Gastrocnemius medialis (tissue), 4 donors: ENCODE measurements around the gene HOXD10.

Source experiments
- POLR2A ChIP-seq, 2 donors: fragments of 450-650 bp; IDR thresholded peaks; one replicate each; pipeline ENCODE4 v1.6.1; 2017; ENCODE audit warnings: antibody characterized with exemption in 2 of 2, mild to moderate bottlenecking in 2 of 2, moderate library complexity in 2 of 2
- TF ChIP-seq, protein P1 (sequence below), 5 experiments: fragments of 450-650 bp in 3 of 5; fragments of 200-600 bp in 2 of 5; sonication (generic) in 2 of 5; IDR thresholded peaks in 4 of 5; conservative IDR thresholded peaks in 1 of 5; 1 replicate in 4 of 5; 2 replicates in 1 of 5; pipeline ENCODE4 v1.5.1; 2016 to 2019; ENCODE audit warnings: antibody characterized with exemption in 5 of 5, mild to moderate bottlenecking in 3 of 5, moderate library complexity in 3 of 5

DNA sequence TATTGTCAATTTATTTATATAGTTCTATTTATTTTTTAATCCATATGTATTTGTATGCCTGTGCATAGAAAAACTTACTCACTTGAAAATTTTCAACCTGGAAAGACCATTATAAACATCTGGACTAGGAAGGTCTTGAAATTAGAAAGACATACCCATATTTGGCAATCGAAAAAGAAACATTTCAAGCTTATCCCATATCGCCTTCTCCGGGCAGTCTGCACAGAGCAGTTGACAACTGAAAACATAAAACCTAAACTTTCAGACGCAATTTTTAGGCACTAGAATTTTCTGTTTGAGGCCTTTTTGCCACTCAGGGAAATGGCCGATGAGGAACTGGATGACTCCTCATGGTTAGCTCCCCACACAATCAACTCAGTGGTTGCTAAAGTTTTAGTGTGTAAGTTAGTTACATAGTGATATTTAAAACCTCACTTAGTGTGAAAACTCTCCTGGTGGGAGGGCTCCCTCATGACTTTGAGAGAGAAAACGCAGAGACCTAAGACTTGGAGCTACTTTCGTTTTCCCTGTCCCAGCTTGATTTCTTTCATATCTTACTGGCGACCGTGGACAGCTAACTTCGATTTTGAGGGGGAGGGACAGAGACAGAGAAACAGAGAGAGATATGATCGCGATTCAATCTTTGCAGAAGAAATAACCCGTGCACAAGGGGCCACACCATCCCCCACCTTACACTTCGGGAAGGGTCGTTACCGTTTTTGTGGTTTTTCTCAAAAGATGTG, 20.2 kb upstream of the HOXD10 start:
- TF ChIP-seq POLR2A (IDR thresholded peaks at IDR 0.05): no peak
- TF ChIP-seq, protein P1, sequence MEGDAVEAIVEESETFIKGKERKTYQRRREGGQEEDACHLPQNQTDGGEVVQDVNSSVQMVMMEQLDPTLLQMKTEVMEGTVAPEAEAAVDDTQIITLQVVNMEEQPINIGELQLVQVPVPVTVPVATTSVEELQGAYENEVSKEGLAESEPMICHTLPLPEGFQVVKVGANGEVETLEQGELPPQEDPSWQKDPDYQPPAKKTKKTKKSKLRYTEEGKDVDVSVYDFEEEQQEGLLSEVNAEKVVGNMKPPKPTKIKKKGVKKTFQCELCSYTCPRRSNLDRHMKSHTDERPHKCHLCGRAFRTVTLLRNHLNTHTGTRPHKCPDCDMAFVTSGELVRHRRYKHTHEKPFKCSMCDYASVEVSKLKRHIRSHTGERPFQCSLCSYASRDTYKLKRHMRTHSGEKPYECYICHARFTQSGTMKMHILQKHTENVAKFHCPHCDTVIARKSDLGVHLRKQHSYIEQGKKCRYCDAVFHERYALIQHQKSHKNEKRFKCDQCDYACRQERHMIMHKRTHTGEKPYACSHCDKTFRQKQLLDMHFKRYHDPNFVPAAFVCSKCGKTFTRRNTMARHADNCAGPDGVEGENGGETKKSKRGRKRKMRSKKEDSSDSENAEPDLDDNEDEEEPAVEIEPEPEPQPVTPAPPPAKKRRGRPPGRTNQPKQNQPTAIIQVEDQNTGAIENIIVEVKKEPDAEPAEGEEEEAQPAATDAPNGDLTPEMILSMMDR (IDR thresholded peaks at IDR 0.05 in 4 of 5, conservative IDR thresholded peaks at IDR 0.05 in 1 of 5): no peak
